HepG2 (cell line): ENCODE measurements around the gene NAV2. TPM values are rescaled to one million over a fixed set of nuclear protein-coding genes. Genes with fewer than 3 reads are reported as not detected.

Experiments
- AKAP8 ChIP-seq: sonication (generic); formaldehyde crosslinking; IDR thresholded peaks from 2 replicates; pipeline ENCODE4 v1.5.1; 2020; ENCODE audit warnings: mild to moderate bottlenecking, missing genetic modification reagents
- DR1 ChIP-seq: sonication (generic); formaldehyde crosslinking; IDR thresholded peaks from 2 replicates; pipeline ENCODE4 v1.8.0; 2021; ENCODE audit warnings: mild to moderate bottlenecking, missing genetic modification reagents, inconsistent platforms
- EP300 ChIP-seq, 3 experiments: sonication (generic) in 1 of 3; formaldehyde crosslinking in 1 of 3; IDR thresholded peaks; 2 replicates each; pipeline versions ENCODE4 v1.5.1 to v1.6.1; 2011 to 2020; ENCODE audit warnings: low read depth in 2 of 3, low read length in 2 of 3, borderline replicate concordance in 1 of 3, improper control_type of control experiment in 1 of 3, mild to moderate bottlenecking in 1 of 3, missing genetic modification reagents in 1 of 3, moderate library complexity in 1 of 3
- FOXA3 ChIP-seq: IDR thresholded peaks from 2 replicates; pipeline ENCODE4 v1.6.1; 2016; ENCODE audit warnings: missing genetic modification reagents, missing compliant biosample characterization
- FOXC1 ChIP-seq: sonication (generic); formaldehyde crosslinking; IDR thresholded peaks from 2 replicates; pipeline ENCODE4 v1.8.0; 2022; ENCODE audit warnings: mild to moderate bottlenecking, missing genetic modification reagents, borderline replicate concordance
- MTA1 ChIP-seq: sonication (generic); formaldehyde crosslinking; IDR thresholded peaks from 2 replicates; pipeline ENCODE4 v1.4.0; 2020; ENCODE audit warnings: missing genetic modification reagents, mild to moderate bottlenecking, borderline replicate concordance
- MYC ChIP-seq: sonication (generic); formaldehyde crosslinking; IDR thresholded peaks from 2 replicates; pipeline ENCODE4 v1.9.0; 2021; ENCODE audit warnings: missing genetic modification reagents, borderline replicate concordance
- NFKBIZ ChIP-seq: IDR thresholded peaks from 2 replicates; pipeline ENCODE4 v1.6.1; 2018; ENCODE audit warnings: missing genetic modification reagents, missing compliant biosample characterization
- PHF21A ChIP-seq: sonication (generic); formaldehyde crosslinking; IDR thresholded peaks from 2 replicates; pipeline ENCODE4 v1.5.0; 2020; ENCODE audit warnings: mild to moderate bottlenecking, missing genetic modification reagents
- PTBP1 ChIP-seq: fragments of 200-400 bp; formaldehyde crosslinking; IDR thresholded peaks from 2 replicates; pipeline ENCODE4 v1.6.1; 2018; ENCODE audit warnings: low read length, low read depth; ENCODE audit not compliant: poor library complexity, severe bottlenecking
- RBM22 ChIP-seq: fragments of 200-400 bp; formaldehyde crosslinking; optimal IDR thresholded peaks from 2 replicates; pipeline ENCODE3; 2017; ENCODE audit warnings: mild to moderate bottlenecking, low read length, moderate library complexity
- RBM39 ChIP-seq: fragments of 200-400 bp; formaldehyde crosslinking; IDR thresholded peaks from one replicate; pipeline ENCODE4 v1.6.1; 2018; ENCODE audit warnings: antibody characterized with exemption, mild to moderate bottlenecking, low read depth, low read length; ENCODE audit not compliant: poor library complexity, severe bottlenecking
- SIX1 ChIP-seq: sonication (generic); formaldehyde crosslinking; IDR thresholded peaks from 2 replicates; pipeline ENCODE4 v1.4.0; 2020; ENCODE audit warnings: missing genetic modification reagents, borderline replicate concordance
- ZFP36L2 ChIP-seq: sonication (generic); formaldehyde crosslinking; IDR thresholded peaks from 2 replicates; pipeline ENCODE4 v1.4.0; 2020; ENCODE audit warnings: missing genetic modification reagents
- ZNF138 ChIP-seq: sonication (generic); formaldehyde crosslinking; IDR thresholded peaks from 2 replicates; pipeline ENCODE4 v1.5.0; 2020; ENCODE audit warnings: mild to moderate bottlenecking, low read depth, missing genetic modification reagents
- ZNF232 ChIP-seq: sonication (generic); formaldehyde crosslinking; IDR thresholded peaks from 2 replicates; pipeline ENCODE4 v1.4.0; 2020; ENCODE audit warnings: missing genetic modification reagents, borderline replicate concordance
- ZNF24 ChIP-seq: fragments of 450-650 bp; IDR thresholded peaks from 2 replicates; pipeline ENCODE4 v1.6.1; 2017; ENCODE audit warnings: antibody characterized with exemption, mild to moderate bottlenecking
- ZNF33A ChIP-seq: sonication (generic); formaldehyde crosslinking; IDR thresholded peaks from 2 replicates; pipeline ENCODE4 v1.5.1; 2020; ENCODE audit warnings: missing genetic modification reagents, mild to moderate bottlenecking, moderate library complexity, borderline replicate concordance
- ZNF552 ChIP-seq: sonication (generic); formaldehyde crosslinking; IDR thresholded peaks from 2 replicates; pipeline ENCODE4 v1.9.0; 2022; ENCODE audit warnings: missing genetic modification reagents, mild to moderate bottlenecking, borderline replicate concordance
- ZNF782 ChIP-seq: sonication (generic); formaldehyde crosslinking; IDR thresholded peaks from 2 replicates; pipeline ENCODE4 v1.4.0; 2020; ENCODE audit warnings: missing genetic modification reagents, mild to moderate bottlenecking, borderline replicate concordance
- polyA plus RNA-seq, 8 experiments: library from polyadenylated mRNA; depleted of rRNA in 3 of 8; stranded (reverse) in 7 of 8; unstranded in 1 of 8; fragments of >200 nt; fragmentation: Illumina TruSeq in 4 of 8; extraction: Trizol in 4 of 8; gene quantifications; 2 replicates each; pipeline versions ENCODE4 v1.2.1 to v1.2.3, GENCODE V29; 2011 to 2016; ENCODE audit warnings: low read depth in 4 of 8, missing spikeins in 1 of 8, mixed read lengths in 1 of 8; ENCODE audit not compliant: insufficient read depth in 1 of 8
- total RNA-seq, 5 experiments: library from RNA; depleted of rRNA; stranded (reverse); fragments of >200 nt; fragmentation: Illumina TruSeq; extraction: Trizol; gene quantifications; 2 replicates each; pipeline ENCODE4 v1.2.3, GENCODE V29; 2016; ENCODE audit warnings: low read depth in 1 of 5
- TF ChIP-seq, protein P1 (sequence below): IDR thresholded peaks from 2 replicates; pipeline ENCODE4 v1.6.1; 2016
- TF ChIP-seq, protein P2 (sequence below): sonication (generic); formaldehyde crosslinking; IDR thresholded peaks from 2 replicates; pipeline ENCODE4 v1.4.0; 2020; ENCODE audit warnings: missing genetic modification reagents
- TF ChIP-seq, protein P3 (sequence below): IDR thresholded peaks from 2 replicates; pipeline ENCODE4 v1.6.1; 2016; ENCODE audit warnings: low read depth
- TF ChIP-seq, protein P4 (sequence below): sonication (generic); formaldehyde crosslinking; IDR thresholded peaks from 2 replicates; pipeline ENCODE4 v1.8.0; 2023; ENCODE audit warnings: mild to moderate bottlenecking, missing genetic modification reagents

Gene NAV2
- total and polyA plus RNA-seq, 2 of the 13 experiments (the other 11 are each of a cell fraction or from before 2014, with no cell fraction given), result 9.3 to 34.6 TPM

DNA sequence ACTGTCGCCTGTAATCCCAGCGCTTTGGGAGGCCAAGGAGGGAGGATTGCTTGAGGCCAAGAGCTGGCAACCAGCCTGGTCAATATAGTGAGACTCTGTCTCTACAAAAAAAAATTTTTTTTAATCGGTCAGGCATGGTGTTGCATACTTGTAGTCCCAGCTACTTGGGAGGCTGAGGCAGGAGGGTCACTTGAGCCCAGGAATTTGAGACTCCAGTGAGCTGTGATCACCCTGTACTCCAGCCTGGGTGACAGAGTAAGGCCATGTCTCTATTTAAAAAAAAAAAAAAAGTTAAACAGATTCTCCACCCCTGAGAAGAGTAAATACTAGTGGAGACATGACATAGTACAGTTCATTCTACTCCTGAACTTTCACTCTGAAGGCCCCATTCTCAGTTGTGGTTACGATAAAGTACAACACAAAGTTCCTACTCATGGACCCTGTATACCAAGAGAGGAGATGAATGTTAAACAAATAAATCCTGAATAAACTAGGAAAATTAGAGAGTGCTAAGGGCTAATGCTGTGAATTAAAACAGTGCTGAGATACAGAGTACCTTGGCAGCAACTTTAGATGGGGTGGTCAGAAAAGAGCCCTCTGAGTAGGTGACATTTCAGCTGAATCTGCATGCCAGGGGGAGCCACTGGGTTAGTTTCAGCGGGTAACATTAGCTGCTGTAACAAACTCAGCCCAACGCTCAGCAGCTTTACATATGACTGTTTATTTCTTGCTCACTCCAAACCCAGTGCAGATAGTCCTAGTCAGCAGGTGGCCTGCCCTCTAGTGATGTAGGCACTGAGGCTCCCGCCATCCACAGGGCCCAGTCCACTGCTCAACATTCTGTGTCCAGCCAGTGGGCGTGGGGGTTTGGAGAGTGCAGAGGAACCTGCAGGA lies 372.5 kb downstream of the NAV2 start (continued):
- TF ChIP-seq, protein P1, sequence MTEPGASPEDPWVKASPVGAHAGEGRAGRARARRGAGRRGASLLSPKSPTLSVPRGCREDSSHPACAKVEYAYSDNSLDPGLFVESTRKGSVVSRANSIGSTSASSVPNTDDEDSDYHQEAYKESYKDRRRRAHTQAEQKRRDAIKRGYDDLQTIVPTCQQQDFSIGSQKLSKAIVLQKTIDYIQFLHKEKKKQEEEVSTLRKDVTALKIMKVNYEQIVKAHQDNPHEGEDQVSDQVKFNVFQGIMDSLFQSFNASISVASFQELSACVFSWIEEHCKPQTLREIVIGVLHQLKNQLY (CRISPR knock-in tag), result no peak
- no peak for TF ChIP-seq DR1 (CRISPR knock-in tag)
- TF ChIP-seq, protein P2, sequence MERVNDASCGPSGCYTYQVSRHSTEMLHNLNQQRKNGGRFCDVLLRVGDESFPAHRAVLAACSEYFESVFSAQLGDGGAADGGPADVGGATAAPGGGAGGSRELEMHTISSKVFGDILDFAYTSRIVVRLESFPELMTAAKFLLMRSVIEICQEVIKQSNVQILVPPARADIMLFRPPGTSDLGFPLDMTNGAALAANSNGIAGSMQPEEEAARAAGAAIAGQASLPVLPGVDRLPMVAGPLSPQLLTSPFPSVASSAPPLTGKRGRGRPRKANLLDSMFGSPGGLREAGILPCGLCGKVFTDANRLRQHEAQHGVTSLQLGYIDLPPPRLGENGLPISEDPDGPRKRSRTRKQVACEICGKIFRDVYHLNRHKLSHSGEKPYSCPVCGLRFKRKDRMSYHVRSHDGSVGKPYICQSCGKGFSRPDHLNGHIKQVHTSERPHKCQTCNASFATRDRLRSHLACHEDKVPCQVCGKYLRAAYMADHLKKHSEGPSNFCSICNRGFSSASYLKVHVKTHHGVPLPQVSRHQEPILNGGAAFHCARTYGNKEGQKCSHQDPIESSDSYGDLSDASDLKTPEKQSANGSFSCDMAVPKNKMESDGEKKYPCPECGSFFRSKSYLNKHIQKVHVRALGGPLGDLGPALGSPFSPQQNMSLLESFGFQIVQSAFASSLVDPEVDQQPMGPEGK, result 0 out of 2 replicates have a peak, but pooled peaks have one; percentile 4
- no peak for TF ChIP-seq SIX1
- no peak for TF ChIP-seq NFKBIZ (CRISPR knock-in tag)
- no peak for TF ChIP-seq MYC (CRISPR knock-in tag)
- no peak for TF ChIP-seq MTA1 (CRISPR knock-in tag)
- peak in 1 of 2 experiments; percentile 68; a peak in 2 of 4 replicates for TF ChIP-seq EP300 (IDR thresholded peaks at IDR 0.05; ENCODE audit: low read depth in 2 of 2, low read length in 2 of 2)
- TF ChIP-seq EP300 (CRISPR knock-in tag; IDR thresholded peaks at IDR 0.05; ENCODE audit: borderline replicate concordance), result no peak
- no peak for TF ChIP-seq ZNF232
- TF ChIP-seq ZNF24, result no peak
- peak; percentile 18 for TF ChIP-seq RBM22
- TF ChIP-seq, protein P3, sequence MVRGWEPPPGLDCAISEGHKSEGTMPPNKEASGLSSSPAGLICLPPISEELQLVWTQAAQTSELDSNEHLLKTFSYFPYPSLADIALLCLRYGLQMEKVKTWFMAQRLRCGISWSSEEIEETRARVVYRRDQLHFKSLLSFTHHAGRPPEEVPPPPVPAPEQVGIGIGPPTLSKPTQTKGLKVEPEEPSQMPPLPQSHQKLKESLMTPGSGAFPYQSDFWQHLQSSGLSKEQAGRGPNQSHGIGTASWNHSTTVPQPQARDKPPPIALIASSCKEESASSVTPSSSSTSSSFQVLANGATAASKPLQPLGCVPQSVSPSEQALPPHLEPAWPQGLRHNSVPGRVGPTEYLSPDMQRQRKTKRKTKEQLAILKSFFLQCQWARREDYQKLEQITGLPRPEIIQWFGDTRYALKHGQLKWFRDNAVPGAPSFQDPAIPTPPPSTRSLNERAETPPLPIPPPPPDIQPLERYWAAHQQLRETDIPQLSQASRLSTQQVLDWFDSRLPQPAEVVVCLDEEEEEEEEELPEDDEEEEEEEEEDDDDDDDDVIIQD (CRISPR knock-in tag), result no peak
- no peak for TF ChIP-seq ZFP36L2
- TF ChIP-seq FOXC1 (CRISPR knock-in tag), result no peak
- TF ChIP-seq RBM39, result no peak
- TF ChIP-seq FOXA3 (CRISPR knock-in tag), result peak; percentile 57
- no peak for TF ChIP-seq PTBP1
- TF ChIP-seq AKAP8 (CRISPR knock-in tag), result no peak
- TF ChIP-seq ZNF782 (CRISPR knock-in tag), result no peak
- TF ChIP-seq, protein P4, sequence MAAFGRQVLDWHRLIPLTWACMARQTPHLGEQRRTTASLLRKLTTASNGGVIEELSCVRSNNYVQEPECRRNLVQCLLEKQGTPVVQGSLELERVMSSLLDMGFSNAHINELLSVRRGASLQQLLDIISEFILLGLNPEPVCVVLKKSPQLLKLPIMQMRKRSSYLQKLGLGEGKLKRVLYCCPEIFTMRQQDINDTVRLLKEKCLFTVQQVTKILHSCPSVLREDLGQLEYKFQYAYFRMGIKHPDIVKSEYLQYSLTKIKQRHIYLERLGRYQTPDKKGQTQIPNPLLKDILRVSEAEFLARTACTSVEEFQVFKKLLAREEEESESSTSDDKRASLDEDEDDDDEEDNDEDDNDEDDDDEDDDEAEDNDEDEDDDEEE (CRISPR knock-in tag), result no peak
- TF ChIP-seq ZNF33A (CRISPR knock-in tag), result no peak
- no peak for TF ChIP-seq ZNF138 (CRISPR knock-in tag)
- no peak for TF ChIP-seq ZNF552 (CRISPR knock-in tag)
- peak; percentile 70; the same call in 1 of the 2 replicates for TF ChIP-seq PHF21A (CRISPR knock-in tag)
